ENCODE data around the gene MYLK4. TPM values are rescaled to one million over a fixed set of nuclear protein-coding genes. Genes with fewer than 3 reads are reported as not detected.

The MYLK4 gene
- total RNA-seq, 1 experiment from 2014 or later = 1.6 TPM

- CTCF ChIA-PET = no interaction called here
- no peaks in the 10 kb centered on the region for H4K20me1 ChIP-seq (ENCODE audit: insufficient read depth)
- no peak overlapping the region for H3K27ac ChIP-seq
- H3K9me2 ChIP-seq (ENCODE audit: insufficient read depth) = no peaks in the 10 kb centered on the region
- no TSS peak for BruUV-seq (replicated peaks)
- H3K79me2 ChIP-seq (ENCODE audit: low read depth) = no peaks in the 10 kb centered on the region
- no peaks in the 10 kb centered on the region for H3K4me1 ChIP-seq (replicated peaks; ENCODE audit: insufficient read depth)
- intact Hi-C loops (cut with micrococcal nuclease; ENCODE audit: unreplicated experiment) = no loop called here
- no peaks in the 10 kb centered on the region for H3K27me3 ChIP-seq (ENCODE audit: insufficient read depth, low read depth)
- no peaks in the 10 kb centered on the region for H3K36me3 ChIP-seq (ENCODE audit: low read depth)
- no peak for DNase-seq
- no peaks in the 10 kb centered on the region for H3K9me3 ChIP-seq (ENCODE audit: insufficient read depth, low read depth)
- H3F3A ChIP-seq (ENCODE audit: insufficient read depth, low read depth) = no peaks in the 10 kb centered on the region
- TF ChIP-seq CTCF (conservative IDR thresholded peaks at IDR 0.05) (no peak), EZH2 (IDR thresholded peaks at IDR 0.05; ENCODE audit: low read depth) (no peak)
- POLR2A ChIA-PET (ENCODE audit: unreplicated experiment) = interaction anchor here (0.8 kb wide), 1 partner anchor 233 kb away, joined by 4 read pairs; no protein-coding TSS in a partner anchor
- no peak overlapping the region for H3K4me2 ChIP-seq
- H2AFZ ChIP-seq = no peak overlapping the region
- H3K4me3 ChIP-seq = no peak overlapping the region
Measured at GRCh38 chr6:2718334-2719092, 32.2 kb downstream of the MYLK4 start.

GRCh38 chr6:2716936-2717700 lies 33.6 kb downstream of the MYLK4 start:
- Histone ChIP-seq H2AFZ (no peak overlapping the region), H3K4me3 (no peak overlapping the region), H3K36me3 (ENCODE audit: low read depth) (no peaks in the 10 kb centered on the region), H3K27me3 (ENCODE audit: insufficient read depth, low read depth) (no peaks in the 10 kb centered on the region), H3F3A (ENCODE audit: insufficient read depth, low read depth) (no peaks in the 10 kb centered on the region), H3K4me2 (no peak overlapping the region), H3K4me1 (replicated peaks; ENCODE audit: insufficient read depth) (no peaks in the 10 kb centered on the region), H4K20me1 (ENCODE audit: insufficient read depth) (no peaks in the 10 kb centered on the region), H3K27ac (no peak overlapping the region), H3K9me2 (ENCODE audit: insufficient read depth) (no peaks in the 10 kb centered on the region), H3K79me2 (ENCODE audit: low read depth) (no peaks in the 10 kb centered on the region), H3K9me3 (ENCODE audit: insufficient read depth, low read depth) (no peaks in the 10 kb centered on the region)
- no TSS peak for BruUV-seq (replicated peaks)
- DNase-seq = no peak
- ChIA-PET POLR2A (ENCODE audit: unreplicated experiment) (no interaction called here), CTCF (interaction anchor here (0.5 kb wide), 1 partner anchor 215 kb away, joined by 6 read pairs; no protein-coding TSS in a partner anchor)
- intact Hi-C loops (cut with micrococcal nuclease; ENCODE audit: unreplicated experiment) = no loop called here
- TF ChIP-seq EZH2 (IDR thresholded peaks at IDR 0.05; ENCODE audit: low read depth) (no peak), CTCF (conservative IDR thresholded peaks at IDR 0.05) (no peak)

- BruUV-seq (replicated peaks) = no TSS peak
- no peaks in the 10 kb centered on the region for H3K27me3 ChIP-seq (ENCODE audit: insufficient read depth, low read depth)
- POLR2A ChIA-PET (ENCODE audit: unreplicated experiment) = no interaction called here
Measured at GRCh38 chr6:2715737-2716136, 35.0 kb downstream of the MYLK4 start.

More at GRCh38 chr6:2715737-2716136, 35.0 kb downstream of the MYLK4 start:
- Histone ChIP-seq H3K9me3 (ENCODE audit: insufficient read depth, low read depth) (no peaks in the 10 kb centered on the region), H4K20me1 (ENCODE audit: insufficient read depth) (no peaks in the 10 kb centered on the region), H2AFZ (no peak overlapping the region), H3K36me3 (ENCODE audit: low read depth) (no peaks in the 10 kb centered on the region), H3K79me2 (ENCODE audit: low read depth) (no peaks in the 10 kb centered on the region), H3K9me2 (ENCODE audit: insufficient read depth) (no peaks in the 10 kb centered on the region), H3K4me1 (replicated peaks; ENCODE audit: insufficient read depth) (no peaks in the 10 kb centered on the region), H3F3A (ENCODE audit: insufficient read depth, low read depth) (no peaks in the 10 kb centered on the region), H3K27ac (no peak overlapping the region), H3K4me3 (no peak overlapping the region), H3K4me2 (no peak overlapping the region)
- CTCF ChIA-PET = no interaction called here
- no peak for DNase-seq
- TF ChIP-seq EZH2 (IDR thresholded peaks at IDR 0.05; ENCODE audit: low read depth) = no peak
- no peak for TF ChIP-seq CTCF (conservative IDR thresholded peaks at IDR 0.05)
- intact Hi-C loops (cut with micrococcal nuclease; ENCODE audit: unreplicated experiment) = no loop called here
